Subcutaneous abdominal adipose tissue (tissue), 5 donors: ENCODE results near the gene GALNT15.

Experiments
- H3K27ac ChIP-seq: one replicate; pipeline ENCODE4 v1.7.0; 2013; ENCODE audit warnings: low read depth, mild to moderate bottlenecking, inconsistent platforms, low read length, moderate library complexity
- H3K27me3 ChIP-seq, 5 donors: one replicate each; pipeline ENCODE4 v1.7.0; 2013; ENCODE audit warnings: low read length in 5 of 5, inconsistent platforms in 1 of 5; ENCODE audit not compliant: control insufficient read depth in 5 of 5, insufficient read depth in 4 of 5
- H3K36me3 ChIP-seq, 5 donors: one replicate each; pipeline ENCODE4 v1.7.0; 2013; ENCODE audit warnings: low read length in 5 of 5; ENCODE audit not compliant: control insufficient read depth in 5 of 5, insufficient read depth in 5 of 5
- H3K4me1 ChIP-seq, 5 donors: one replicate each; pipeline ENCODE4 v1.7.0; 2013; ENCODE audit warnings: low read length in 5 of 5, mild to moderate bottlenecking in 3 of 5, moderate library complexity in 1 of 5; ENCODE audit not compliant: control insufficient read depth in 5 of 5, insufficient read depth in 5 of 5
- H3K4me3 ChIP-seq, 5 donors: one replicate each; pipeline ENCODE4 v1.7.0; 2013; ENCODE audit warnings: low read length in 5 of 5, low read depth in 1 of 5
- H3K9ac ChIP-seq, 5 donors: one replicate each; pipeline ENCODE4 v1.7.0; 2013; ENCODE audit warnings: low read length in 5 of 5, mild to moderate bottlenecking in 4 of 5, moderate library complexity in 3 of 5
- H3K9me3 ChIP-seq, 5 donors: one replicate each; pipeline ENCODE4 v1.7.0; 2013; ENCODE audit warnings: low read length in 5 of 5; ENCODE audit not compliant: control insufficient read depth in 5 of 5
- donor health status: healthy.
- donor health status: healthy.
- donor health status: healthy.
- donor health status: healthy.
- donor health status: healthy.

The GALNT15 gene

DNA sequence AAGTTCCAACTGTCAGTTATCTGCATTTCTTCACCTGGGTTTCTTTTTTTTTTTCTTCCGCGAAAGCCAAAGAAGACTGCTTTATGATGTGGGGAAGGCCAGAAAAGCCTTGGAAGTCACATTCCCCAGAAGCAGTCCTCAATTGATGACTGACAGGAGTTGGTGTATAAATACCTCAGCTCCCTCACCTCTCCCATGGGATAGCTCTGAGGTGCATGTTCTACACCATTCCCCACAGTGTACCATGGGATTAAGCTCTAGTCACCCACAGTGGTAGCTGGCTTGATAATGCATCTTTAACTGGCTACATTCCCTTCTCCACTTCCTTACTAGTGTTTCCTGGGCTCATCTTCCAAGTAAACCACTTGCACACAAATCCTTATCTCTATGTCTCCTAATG is 59.8 kb downstream of the GALNT15 start:
- Histone ChIP-seq H3K27ac (no peak overlapping the region), H3K9me3 (peaks cover 0 to 3% (median 0%) of the 10 kb centered on the region in 5 donors), H3K27me3 (no peaks in the 10 kb centered on the region), H3K9ac (no peak overlapping the region), H3K4me1 (peaks cover 0 to 19% (median 7%) of the 10 kb centered on the region in 5 donors), H3K36me3 (no peaks in the 10 kb centered on the region), H3K4me3 (no peak overlapping the region)

DNA sequence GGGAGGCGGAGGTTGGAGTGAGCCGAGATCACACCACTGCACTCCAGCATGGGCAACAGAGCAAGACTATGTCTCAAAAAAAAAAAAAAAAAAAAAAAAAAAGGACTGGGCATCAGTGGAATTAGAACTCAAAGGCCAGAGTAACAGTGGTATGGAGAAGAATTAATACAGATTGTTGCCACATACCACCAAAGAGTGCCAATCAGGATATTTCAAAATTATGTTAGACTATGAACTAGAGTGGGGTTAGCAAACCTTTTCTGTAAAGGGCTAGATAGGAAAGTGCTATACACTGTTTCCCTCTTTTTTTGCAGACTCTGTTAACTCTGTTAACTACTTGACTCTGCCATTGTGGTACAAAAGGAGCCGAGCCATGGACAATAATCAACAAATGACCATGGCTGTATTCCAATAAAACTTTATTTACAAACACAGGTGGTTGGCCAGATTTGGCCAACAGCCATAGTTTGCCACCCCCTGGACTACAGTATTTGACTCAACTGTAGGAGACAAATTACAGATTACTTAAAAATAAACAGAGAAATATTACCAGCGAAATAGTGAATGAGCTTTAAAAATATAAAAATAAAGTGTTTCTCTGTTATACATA is 61.7 kb downstream of the GALNT15 start:
- Histone ChIP-seq H3K36me3 (no peaks in the 10 kb centered on the region), H3K4me1 (peaks cover 3 to 36% (median 22%) of the 10 kb centered on the region in 5 donors), H3K9ac (no peak overlapping the region), H3K9me3 (no peaks in the 10 kb centered on the region), H3K27me3 (no peaks in the 10 kb centered on the region), H3K4me3 (no peak overlapping the region), H3K27ac (peak overlapping the region; percentile 64)

- Histone ChIP-seq H3K9ac (no peak overlapping the region), H3K27me3 (no peaks in the 10 kb centered on the region), H3K4me1 (peaks cover 3 to 42% (median 22%) of the 10 kb centered on the region in 5 donors), H3K27ac (peak overlapping the region; percentile 64), H3K9me3 (no peaks in the 10 kb centered on the region), H3K36me3 (no peaks in the 10 kb centered on the region), H3K4me3 (no peak overlapping the region)
These were observed 62.4 kb downstream of the GALNT15 start for GRCh38 chr3:16236856-16237393.

DNA sequence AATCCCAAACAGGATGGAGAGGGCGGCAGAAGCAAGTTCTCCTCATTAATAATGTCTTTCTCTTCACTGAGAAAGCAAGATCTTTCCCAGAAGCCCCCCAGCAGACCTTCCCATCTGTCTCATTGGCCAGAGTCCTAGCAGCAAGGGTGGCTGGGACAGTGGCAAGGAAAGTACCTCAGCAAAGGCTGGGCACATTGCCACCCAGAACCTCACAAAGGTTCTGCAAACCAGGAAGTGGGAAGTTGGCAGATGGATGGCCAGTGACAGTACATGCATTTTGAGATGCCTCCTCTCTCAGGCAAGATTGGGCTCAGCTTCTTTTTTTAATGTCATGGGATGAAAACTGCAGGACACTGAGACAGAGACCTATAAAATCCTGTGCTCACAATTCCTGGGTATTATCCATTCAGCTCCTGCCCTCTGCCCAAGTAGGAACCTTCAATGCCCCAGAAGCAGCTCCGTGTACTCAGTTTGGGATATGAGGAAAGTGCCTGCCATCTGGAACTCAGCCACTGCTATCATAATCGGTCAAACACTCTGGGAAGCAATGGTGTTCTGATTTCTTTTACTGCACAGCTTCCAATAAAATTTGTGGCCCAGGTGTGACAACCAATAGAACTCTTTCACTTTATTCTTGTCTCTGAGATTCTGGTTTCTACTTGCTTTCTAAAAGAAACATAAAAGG is 64.7 kb downstream of the GALNT15 start:
- no peaks in the 10 kb centered on the region for H3K27me3 ChIP-seq
- peak overlapping the region in 1 of 5 donors; percentile 13 for H3K4me3 ChIP-seq
- peak overlapping the region; percentile 97 for H3K27ac ChIP-seq
- no peaks in the 10 kb centered on the region for H3K36me3 ChIP-seq
- no peaks in the 10 kb centered on the region for H3K9me3 ChIP-seq
- H3K9ac ChIP-seq: peak overlapping the region in 3 of 5 donors; percentile 31 to 79 (median 45)
- peaks cover 3 to 57% (median 24%) of the 10 kb centered on the region in 5 donors for H3K4me1 ChIP-seq

DNA sequence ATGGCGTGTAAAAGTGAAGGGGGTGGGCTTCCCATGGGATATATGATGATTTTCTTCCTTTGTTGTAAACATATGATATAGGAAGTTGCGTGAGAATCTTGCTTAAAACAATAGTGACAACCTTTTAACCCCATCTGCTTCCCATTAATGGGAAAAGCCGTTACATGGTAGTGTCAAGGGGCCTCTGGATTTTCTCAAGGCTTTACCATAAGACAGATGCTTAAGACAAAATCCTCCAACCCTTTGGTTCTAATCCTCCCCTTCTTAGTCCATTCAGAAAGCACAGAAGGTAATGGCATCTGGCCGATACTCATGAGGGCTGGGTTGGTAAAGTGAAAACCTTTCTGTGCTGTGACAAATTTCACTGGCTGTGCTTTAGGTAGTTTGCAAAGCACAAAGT is 65.3 kb downstream of the GALNT15 start:
- H3K27ac ChIP-seq: peak overlapping the region; percentile 97
- H3K9me3 ChIP-seq: no peaks in the 10 kb centered on the region
- H3K4me3 ChIP-seq: no peak overlapping the region
- no peaks in the 10 kb centered on the region for H3K27me3 ChIP-seq
- peaks cover 3 to 63% (median 30%) of the 10 kb centered on the region in 5 donors for H3K4me1 ChIP-seq
- peak overlapping the region in 4 of 5 donors; percentile 31 to 79 (median 45) for H3K9ac ChIP-seq
- H3K36me3 ChIP-seq: no peaks in the 10 kb centered on the region

DNA sequence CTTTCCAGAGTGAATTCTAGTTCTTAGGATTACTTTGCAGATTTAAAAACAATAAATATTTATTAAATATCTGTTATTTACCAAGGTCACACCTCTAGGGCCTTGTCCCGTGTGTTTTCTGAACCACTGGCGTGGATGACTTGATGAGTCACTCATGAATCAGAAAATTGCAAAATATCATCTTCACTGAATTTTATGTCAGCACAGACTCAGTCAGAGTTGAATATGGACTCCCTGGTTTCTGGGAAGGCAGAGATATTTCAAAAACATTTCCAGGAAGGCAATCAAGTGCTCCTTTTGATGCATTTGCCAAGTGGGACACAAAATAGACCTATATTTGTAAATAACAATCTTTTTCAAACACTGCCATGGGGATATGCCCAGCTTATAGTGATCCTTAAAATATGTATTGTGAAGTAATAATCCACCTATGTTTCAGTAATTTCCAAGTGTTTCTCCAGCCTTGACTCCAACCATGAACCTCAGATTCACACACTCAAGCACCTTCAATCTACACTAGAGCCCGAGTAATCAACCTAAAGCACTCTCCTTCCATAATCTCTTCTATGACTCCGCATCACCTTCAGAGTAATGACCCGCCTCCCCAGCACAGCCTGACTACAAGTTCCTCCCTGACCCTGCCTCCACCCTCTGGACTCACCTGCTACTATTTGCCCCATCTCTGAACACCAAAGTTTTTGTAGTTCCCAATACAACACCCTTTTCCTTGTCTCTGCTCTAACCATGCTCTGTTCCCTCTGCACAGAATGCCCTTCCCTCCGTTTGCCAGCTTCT is 65.9 kb downstream of the GALNT15 start:
- H3K4me3 ChIP-seq: no peak overlapping the region
- peak overlapping the region in 3 of 5 donors; percentile 31 to 79 (median 45) for H3K9ac ChIP-seq
- peak overlapping the region; percentile 97 for H3K27ac ChIP-seq
- no peaks in the 10 kb centered on the region for H3K27me3 ChIP-seq
- no peaks in the 10 kb centered on the region for H3K9me3 ChIP-seq
- H3K36me3 ChIP-seq: no peaks in the 10 kb centered on the region
- peaks cover 3 to 65% (median 30%) of the 10 kb centered on the region in 5 donors for H3K4me1 ChIP-seq

GRCh38 chr3:16241225-16241624 is 66.7 kb downstream of the GALNT15 start:
- no peak overlapping the region for H3K4me3 ChIP-seq
- H3K27ac ChIP-seq: peak overlapping the region; percentile 97
- H3K9ac ChIP-seq: peak overlapping the region in 1 of 5 donors; percentile 13
- H3K36me3 ChIP-seq: no peaks in the 10 kb centered on the region
- H3K27me3 ChIP-seq: no peaks in the 10 kb centered on the region
- no peaks in the 10 kb centered on the region for H3K9me3 ChIP-seq
- peaks cover 3 to 62% (median 34%) of the 10 kb centered on the region in 5 donors for H3K4me1 ChIP-seq

DNA sequence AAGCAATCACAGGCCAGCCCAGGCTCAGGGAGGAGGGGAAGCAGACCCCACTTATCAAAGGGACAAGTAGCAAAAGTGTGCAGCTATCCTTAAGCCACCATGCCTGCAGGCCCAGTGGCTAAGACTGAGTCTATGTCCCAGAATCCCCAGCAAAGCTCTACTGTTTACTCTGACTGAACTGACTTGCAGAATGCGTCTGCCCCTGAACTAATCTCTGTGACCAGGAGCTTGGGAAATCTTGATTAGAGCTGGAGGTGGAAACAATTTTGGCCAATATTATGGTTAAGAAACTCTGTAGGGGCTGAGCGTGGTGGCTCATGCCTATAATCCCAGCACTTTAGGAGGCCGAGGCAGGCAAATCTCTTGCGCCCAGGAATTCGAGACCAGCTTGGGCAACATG is 67.7 kb downstream of the GALNT15 start:
- Histone ChIP-seq H3K4me3 (no peak overlapping the region), H3K9me3 (no peaks in the 10 kb centered on the region), H3K27me3 (no peaks in the 10 kb centered on the region), H3K9ac (no peak overlapping the region), H3K27ac (peak overlapping the region; percentile 97), H3K36me3 (no peaks in the 10 kb centered on the region), H3K4me1 (peaks cover 4 to 56% (median 37%) of the 10 kb centered on the region in 5 donors)

DNA sequence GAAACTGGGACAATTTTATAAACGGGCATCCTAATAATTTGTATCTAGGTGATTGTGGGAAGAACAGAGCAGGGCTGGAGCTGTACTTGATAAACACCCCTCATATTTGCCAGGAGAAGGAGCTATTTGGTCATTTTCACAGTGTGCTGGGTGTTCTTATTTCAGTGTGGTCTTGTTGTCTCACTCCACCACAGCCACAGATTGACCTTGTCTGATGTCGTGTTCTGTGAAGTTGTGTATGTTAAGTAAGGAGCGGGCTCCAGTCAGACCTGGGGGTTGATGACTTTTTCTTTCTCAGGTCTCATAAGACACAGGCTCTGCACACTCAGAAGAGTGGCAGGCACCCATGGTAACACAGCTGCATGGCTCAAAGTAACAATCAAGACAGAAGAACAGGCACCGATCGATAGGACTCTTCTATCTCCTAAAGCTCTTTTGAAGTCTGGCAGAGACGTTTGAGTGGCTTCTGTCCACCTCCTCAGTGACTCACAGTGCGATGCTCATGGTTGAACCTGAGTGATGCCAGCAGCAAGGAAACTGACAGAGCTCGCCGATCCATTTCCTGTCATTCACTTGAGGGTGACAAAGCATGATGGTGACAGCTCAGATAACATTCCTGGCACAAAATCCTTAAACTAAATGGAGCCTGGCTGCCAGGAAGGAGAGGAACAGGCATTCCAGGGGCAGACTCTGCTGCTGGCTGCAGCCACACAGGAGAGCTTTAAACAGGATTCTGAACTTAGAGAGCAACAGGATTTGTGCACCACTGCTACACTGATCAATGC is 69.4 kb downstream of the GALNT15 start:
- Histone ChIP-seq H3K4me1 (peaks cover 4 to 52% (median 38%) of the 10 kb centered on the region in 5 donors), H3K27me3 (no peaks in the 10 kb centered on the region), H3K36me3 (no peaks in the 10 kb centered on the region), H3K9ac (no peak overlapping the region), H3K4me3 (no peak overlapping the region), H3K9me3 (no peaks in the 10 kb centered on the region), H3K27ac (peak overlapping the region; percentile 54)
